BJ (cell line): ENCODE measurements around the gene ANKFN1. TPM values are rescaled to one million over a fixed set of nuclear protein-coding genes. Genes with fewer than 3 reads are reported as not detected.

Experiments
- CTCF ChIA-PET: fragments of 350-600 bp; formaldehyde crosslinking; extraction: SDS; loops from one replicate; lab custom pipeline; 2021; ENCODE audit warnings: antibody characterized with exemption, inconsistent platforms; lab: Yijun Ruan, JAX
- POLR2A ChIA-PET: fragments of 300-600 bp; sonication (Branson Sonifier 250); formaldehyde crosslinking; extraction: SDS; loops from one replicate; lab custom pipeline; 2021; ENCODE audit warnings: antibody characterized with exemption; lab: Charles Lee
- DNase-seq: peaks from one replicate; pipeline ENCODE4 v3.0.0-alpha.2; 2011; ENCODE audit warnings: low read depth
- H3K27me3 ChIP-seq: 2 replicates; pipeline ENCODE4 v1.6.0; 2011; ENCODE audit warnings: low read length; ENCODE audit not compliant: control insufficient read depth, insufficient read depth
- H3K36me3 ChIP-seq: 2 replicates; pipeline ENCODE4 v1.5.1; 2011; ENCODE audit warnings: low read length; ENCODE audit not compliant: control insufficient read depth, insufficient read depth
- H3K4me3 ChIP-seq: 2 replicates; pipeline ENCODE4 v1.5.1; 2011; ENCODE audit warnings: low read depth, mild to moderate bottlenecking, control low read depth, low read length
- CTCF ChIP-seq: IDR thresholded peaks from 2 replicates; pipeline ENCODE4 v1.5.1; 2011; ENCODE audit warnings: low read depth, mild to moderate bottlenecking, control low read depth, inconsistent platforms, low read length, moderate library complexity; ENCODE audit not compliant: insufficient read depth
- polyA plus RNA-seq: library from polyadenylated mRNA; depleted of rRNA; stranded (reverse); fragments of >200 nt; gene quantifications from 2 replicates; pipeline ENCODE4 v1.2.3, GENCODE V29; 2011

Gene ANKFN1
- polyA plus RNA-seq, 1 experiment: 0.06 TPM

- POLR2A ChIA-PET: no interaction called here
- CTCF ChIA-PET: interaction anchor here (1.0 kb wide), 1 partner anchor 14 kb away, joined by 3 read pairs; no protein-coding TSS in a partner anchor
- no peak for TF ChIP-seq CTCF
- Histone ChIP-seq H3K36me3 (no peaks in the 10 kb centered on the region), H3K4me3 (no peak overlapping the region), H3K27me3 (0 out of 2 replicates have a peak, but pooled peaks cover 2% of the 10 kb centered on the region)
- DNase-seq: no peak
Measured at GRCh38 chr17:56505154-56505756, 352.0 kb downstream of the ANKFN1 start.

GRCh38 chr17:56506349-56506748, 353.1 kb downstream of the ANKFN1 start:
- no peak for TF ChIP-seq CTCF
- no peak overlapping the region for H3K4me3 ChIP-seq
- ChIA-PET CTCF (interaction anchor here (1.0 kb wide), 1 partner anchor 13 kb away, joined by 3 read pairs; no protein-coding TSS in a partner anchor), POLR2A (no interaction called here)
- H3K27me3 ChIP-seq: 0 out of 2 replicates have a peak, but pooled peaks cover 2% of the 10 kb centered on the region
- H3K36me3 ChIP-seq: no peaks in the 10 kb centered on the region
- DNase-seq: no peak

- Histone ChIP-seq H3K27me3 (no peaks in the 10 kb centered on the region), H3K36me3 (no peaks in the 10 kb centered on the region), H3K4me3 (no peak overlapping the region)
- no peak for TF ChIP-seq CTCF
- ChIA-PET POLR2A (no interaction called here), CTCF (no interaction called here)
- no peak for DNase-seq
Measured at GRCh38 chr17:56510554-56511342, 357.5 kb downstream of the ANKFN1 start.

- POLR2A ChIA-PET: no interaction called here
- DNase-seq: no peak
- no peaks in the 10 kb centered on the region for H3K27me3 ChIP-seq
- no peaks in the 10 kb centered on the region for H3K36me3 ChIP-seq
- CTCF ChIA-PET: interaction anchor here (1.0 kb wide), 1 partner anchor 14 kb away, joined by 3 read pairs; no protein-coding TSS in a partner anchor
- TF ChIP-seq CTCF: no peak
- H3K4me3 ChIP-seq: no peak overlapping the region
Measured at GRCh38 chr17:56514264-56514663, 361.0 kb downstream of the ANKFN1 start.

- no peaks in the 10 kb centered on the region for H3K27me3 ChIP-seq
- no peak for TF ChIP-seq CTCF
- no peak for DNase-seq
- ChIA-PET CTCF (no interaction called here), POLR2A (no interaction called here)
- H3K36me3 ChIP-seq: no peaks in the 10 kb centered on the region
- no peak overlapping the region for H3K4me3 ChIP-seq
Measured at GRCh38 chr17:56514899-56515298, 361.6 kb downstream of the ANKFN1 start.
